CD8-positive, alpha-beta memory T cell (primary cell): ENCODE data around the gene AKAP13. TPM values are rescaled to one million over a fixed set of nuclear protein-coding genes. Genes with fewer than 3 reads are reported as not detected.

ENCODE experiments used
- CTCF ChIA-PET: fragments of 350-600 bp; sonication (Branson Sonifier 250); formaldehyde crosslinking; loops from one replicate; lab custom pipeline; 2021; ENCODE audit warnings: antibody characterized with exemption; lab: Charles Lee
- POLR2A ChIA-PET: fragments of 350-600 bp; sonication (Branson Sonifier 250); formaldehyde crosslinking; loops from one replicate; lab custom pipeline; 2021; ENCODE audit warnings: antibody characterized with exemption; lab: Charles Lee
- DNase-seq, 5 donors: peaks; one replicate each; pipeline versions ENCODE4 v3.0.0 to v3.0.0-alpha.2; 2020 to 2022; ENCODE audit warnings: mixed read lengths in 1 of 5
- H3K27ac ChIP-seq: one replicate; pipeline ENCODE4 v1.7.0; 2013; ENCODE audit warnings: low read depth, mild to moderate bottlenecking, low read length, moderate library complexity
- H3K27me3 ChIP-seq: 2 replicates; pipeline ENCODE4 v1.7.0; 2013; ENCODE audit warnings: low read length, mild to moderate bottlenecking; ENCODE audit not compliant: insufficient read depth, poor library complexity, severe bottlenecking
- H3K36me3 ChIP-seq: 2 replicates; pipeline ENCODE4 v1.7.0; 2013; ENCODE audit warnings: mild to moderate bottlenecking, low read length, moderate library complexity; ENCODE audit not compliant: insufficient read depth
- H3K4me1 ChIP-seq: 2 replicates; pipeline ENCODE4 v1.7.0; 2013; ENCODE audit warnings: mild to moderate bottlenecking, low read length, moderate library complexity; ENCODE audit not compliant: insufficient read depth
- H3K4me3 ChIP-seq: 2 replicates; pipeline ENCODE4 v1.7.0; 2013; ENCODE audit warnings: mild to moderate bottlenecking, low read length
- H3K9me3 ChIP-seq: 2 replicates; pipeline ENCODE4 v1.7.0; 2013; ENCODE audit warnings: mild to moderate bottlenecking, low read length
- H3K27ac Mint-ChIP-seq, 8 donors: one replicate each; pipeline ENCODE4 v1.8.0; 2020 to 2021; ENCODE audit warnings: mixed read lengths in 8 of 8, mild to moderate bottlenecking in 6 of 8, inconsistent platforms in 3 of 8, moderate library complexity in 3 of 8
- H3K27me3 Mint-ChIP-seq, 2 donors: one replicate each; pipeline ENCODE4 v1.8.0; 2020 to 2021; ENCODE audit warnings: mixed read lengths in 2 of 2, mild to moderate bottlenecking in 1 of 2, moderate library complexity in 1 of 2
- H3K36me3 Mint-ChIP-seq, 3 donors: one replicate each; pipeline ENCODE4 v1.8.0; 2020 to 2021; ENCODE audit warnings: mixed read lengths in 3 of 3, inconsistent platforms in 1 of 3, mild to moderate bottlenecking in 1 of 3
- H3K4me1 Mint-ChIP-seq, 3 donors: one replicate each; pipeline ENCODE4 v1.8.0; 2020 to 2021; ENCODE audit warnings: mixed read lengths in 3 of 3, inconsistent platforms in 1 of 3, mild to moderate bottlenecking in 1 of 3
- H3K4me3 Mint-ChIP-seq, 7 donors: one replicate each; pipeline ENCODE4 v1.8.0; 2020 to 2021; ENCODE audit warnings: mixed read lengths in 7 of 7, mild to moderate bottlenecking in 6 of 7, moderate library complexity in 4 of 7, inconsistent platforms in 2 of 7
- H3K9me3 Mint-ChIP-seq, 5 donors: one replicate each; pipeline ENCODE4 v1.8.0; 2020 to 2022; ENCODE audit warnings: mixed read lengths in 5 of 5, mild to moderate bottlenecking in 3 of 5, moderate library complexity in 2 of 5, inconsistent platforms in 1 of 5
- polyA plus RNA-seq: library from polyadenylated mRNA; unstranded; fragments of 300-500 nt; fragmentation: Illumina TruSeq; gene quantifications from one replicate; pipeline ENCODE4 v1.2.3, GENCODE V29; 2021
- total RNA-seq, 2 experiments: library from RNA; stranded (reverse); gene quantifications; one replicate each; pipeline ENCODE4 v1.2.3, GENCODE V29; 2021

Gene AKAP13
- total and polyA plus RNA-seq, 3 experiments from 2014 or later = 109 to 234 (median 113) TPM

DNA sequence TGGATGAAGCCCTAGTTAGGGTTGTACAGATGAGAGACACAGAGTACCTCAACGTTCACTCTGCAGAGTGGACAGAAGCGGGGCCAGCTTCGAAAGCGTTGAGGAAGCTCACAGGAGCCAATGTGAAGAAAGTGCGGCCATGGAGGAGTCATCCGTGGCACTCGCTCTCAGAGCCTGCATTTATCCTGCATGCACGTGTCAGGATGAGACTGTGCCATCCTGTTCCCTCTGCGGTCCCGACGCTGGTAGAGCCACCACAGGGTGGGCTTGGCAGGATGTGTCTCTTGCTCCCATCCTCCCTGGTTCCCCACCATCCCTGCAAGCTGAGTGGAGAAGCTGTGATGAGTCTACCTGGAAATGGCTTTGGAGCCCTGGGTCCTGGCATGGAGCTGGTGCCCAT lies 375.1 kb downstream of the AKAP13 start:
- no peak for DNase-seq
- Histone ChIP-seq H3K9me3 (no peaks in the 10 kb centered on the region), H3K4me3 (no peak overlapping the region), H3K4me1 (peaks cover 10% of the 10 kb centered on the region), H3K27ac (no peak overlapping the region), H3K36me3 (no peaks in the 10 kb centered on the region), H3K27me3 (no peaks in the 10 kb centered on the region)
- peak overlapping the region in 1 of 8 donors; percentile 50 for H3K27ac Mint-ChIP-seq
- POLR2A ChIA-PET = no interaction called here
- no peaks in the 10 kb centered on the region for H3K9me3 Mint-ChIP-seq
- peaks cover 0 to 13% (median 0%) of the 10 kb centered on the region in 3 donors for H3K36me3 Mint-ChIP-seq
- CTCF ChIA-PET = interaction anchor here (0.8 kb wide), 2 partner anchors 74 to 85 kb away, joined by 3 to 5 read pairs; no protein-coding TSS in a partner anchor
- no peaks in the 10 kb centered on the region for H3K27me3 Mint-ChIP-seq
- H3K4me3 Mint-ChIP-seq = no peak overlapping the region
- peaks cover 18 to 24% (median 21%) of the 10 kb centered on the region in 3 donors for H3K4me1 Mint-ChIP-seq

DNA sequence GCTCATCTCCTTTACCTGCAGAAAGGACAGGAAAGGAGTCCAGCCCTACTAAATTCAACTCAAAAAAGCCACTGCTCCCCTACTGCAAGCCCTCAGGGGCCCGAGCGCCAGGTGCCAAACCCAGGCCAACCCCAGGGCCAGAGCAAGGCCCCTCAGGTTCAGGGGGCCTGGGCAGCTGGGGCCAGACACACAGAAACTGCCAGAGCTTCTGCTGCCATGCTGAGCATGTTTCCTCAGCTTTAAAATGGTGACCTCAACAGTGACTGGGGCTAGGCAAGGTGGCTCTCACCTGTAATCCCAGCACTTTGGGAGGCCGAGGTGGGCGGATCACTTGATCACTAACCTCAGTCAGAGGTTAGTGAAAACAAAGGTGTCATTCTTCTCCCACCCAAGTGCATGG lies 375.5 kb downstream of the AKAP13 start:
- Mint-ChIP-seq H3K27me3 (no peaks in the 10 kb centered on the region), H3K4me3 (no peak overlapping the region), H3K9me3 (no peaks in the 10 kb centered on the region), H3K36me3 (peaks cover 0 to 15% (median 0%) of the 10 kb centered on the region in 3 donors), H3K27ac (peak overlapping the region in 1 of 8 donors; percentile 68), H3K4me1 (peaks cover 13 to 19% (median 17%) of the 10 kb centered on the region in 3 donors)
- H3K27ac ChIP-seq = no peak overlapping the region
- CTCF ChIA-PET = interaction anchor here (0.8 kb wide), 1 partner anchor 85 kb away, joined by 5 read pairs; no protein-coding TSS in a partner anchor
- H3K36me3 ChIP-seq = no peaks in the 10 kb centered on the region
- no peak for DNase-seq
- no peaks in the 10 kb centered on the region for H3K27me3 ChIP-seq
- no peaks in the 10 kb centered on the region for H3K9me3 ChIP-seq
- peaks cover 10% of the 10 kb centered on the region for H3K4me1 ChIP-seq
- no peak overlapping the region for H3K4me3 ChIP-seq
- POLR2A ChIA-PET = no interaction called here

DNA sequence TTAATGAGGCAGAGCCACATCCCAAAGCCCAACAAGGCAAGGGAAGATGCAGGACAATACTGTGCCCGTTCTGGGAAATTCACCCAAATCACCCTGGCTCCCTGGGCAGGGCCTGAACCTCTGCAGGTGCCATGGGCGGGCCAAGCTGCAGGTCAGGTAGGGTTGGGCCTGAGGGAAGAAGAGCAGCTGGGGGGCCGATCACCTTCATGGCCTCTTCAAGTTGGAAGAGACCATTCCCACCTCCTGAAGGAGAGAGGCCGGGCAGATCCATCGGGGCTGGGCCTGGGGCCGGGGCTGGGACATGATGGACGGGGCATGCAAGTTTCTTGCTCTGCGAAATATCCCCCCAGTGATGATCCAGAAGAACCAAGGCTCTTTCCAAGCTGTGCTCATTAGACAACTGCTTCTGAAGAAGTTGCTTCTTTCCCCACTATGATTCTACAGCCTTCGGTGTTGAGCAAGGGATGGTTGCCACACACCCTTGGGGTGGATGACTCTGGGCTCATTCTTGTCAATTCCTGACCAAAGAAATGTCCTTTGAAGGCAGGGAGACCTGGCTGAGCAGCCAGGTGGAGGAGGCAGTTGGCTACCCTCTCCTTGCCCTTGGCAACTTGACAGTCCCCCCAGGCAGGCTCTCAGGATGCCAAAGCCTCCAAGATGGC lies 376.1 kb downstream of the AKAP13 start:
- Mint-ChIP-seq H3K9me3 (no peaks in the 10 kb centered on the region), H3K27me3 (no peaks in the 10 kb centered on the region), H3K4me3 (no peak overlapping the region), H3K36me3 (peaks cover 0 to 17% (median 0%) of the 10 kb centered on the region in 3 donors), H3K4me1 (peaks cover 9 to 13% (median 11%) of the 10 kb centered on the region in 3 donors), H3K27ac (peak overlapping the region in 2 of 8 donors; percentile 21 to 68)
- Histone ChIP-seq H3K36me3 (no peaks in the 10 kb centered on the region), H3K27me3 (no peaks in the 10 kb centered on the region), H3K27ac (no peak overlapping the region), H3K9me3 (no peaks in the 10 kb centered on the region), H3K4me3 (no peak overlapping the region), H3K4me1 (peaks cover 4% of the 10 kb centered on the region)
- DNase-seq = no peak
- POLR2A ChIA-PET = no interaction called here
- CTCF ChIA-PET = interaction anchor here (1.3 kb wide), 1 partner anchor 69 kb away, joined by 3 read pairs; no protein-coding TSS in a partner anchor

DNA sequence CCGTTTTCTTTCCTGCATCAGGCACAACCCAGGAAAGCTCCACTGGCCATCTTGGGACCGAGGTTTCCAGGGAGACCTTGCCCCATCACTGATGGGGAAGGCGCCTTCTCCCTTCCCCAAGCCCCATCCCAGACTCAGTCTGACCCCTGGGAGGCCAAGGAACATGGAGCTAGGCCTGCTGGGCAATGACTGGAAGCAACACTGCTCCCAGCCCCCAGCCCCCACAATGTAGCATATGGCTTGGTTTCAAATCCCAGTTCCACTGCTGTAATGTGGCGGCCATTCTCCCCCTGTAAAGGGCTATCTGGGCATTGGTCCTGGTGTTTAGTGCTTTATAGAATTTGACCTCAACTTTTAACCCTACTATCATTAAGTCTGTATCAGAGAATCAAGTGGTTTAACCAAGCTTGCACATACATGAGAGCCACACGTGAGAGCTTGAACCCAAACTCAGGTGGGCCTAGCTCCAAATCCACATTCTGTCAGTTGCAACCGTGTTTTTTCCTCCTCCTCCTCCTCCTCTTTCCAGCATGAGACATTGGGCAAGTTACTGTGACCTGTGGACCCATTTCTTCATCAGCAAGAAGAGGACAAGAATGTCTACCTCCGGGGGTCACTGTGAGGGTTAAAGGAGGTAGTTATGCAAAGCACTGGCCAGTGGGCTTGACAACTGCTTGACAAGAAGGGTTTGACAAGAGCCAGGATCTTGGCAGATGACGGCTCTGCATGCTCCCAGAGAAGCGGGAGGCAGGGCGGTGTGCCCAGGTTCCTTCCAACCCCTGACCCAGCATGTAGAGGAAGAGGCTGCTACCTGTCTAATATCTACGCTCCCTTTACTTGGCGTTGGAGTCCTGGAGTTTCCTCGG lies 376.9 kb downstream of the AKAP13 start:
- no peaks in the 10 kb centered on the region for H3K4me1 ChIP-seq
- ChIA-PET CTCF (interaction anchor here (1.3 kb wide), 1 partner anchor 68 kb away, joined by 3 read pairs; no protein-coding TSS in a partner anchor), POLR2A (no interaction called here)
- Mint-ChIP-seq H3K4me3 (no peak overlapping the region), H3K9me3 (no peaks in the 10 kb centered on the region), H3K36me3 (peaks cover 0 to 22% (median 0%) of the 10 kb centered on the region in 3 donors), H3K27me3 (no peaks in the 10 kb centered on the region), H3K4me1 (peaks cover 6 to 8% (median 8%) of the 10 kb centered on the region in 3 donors), H3K27ac (peak overlapping the region in 1 of 8 donors; percentile 21)
- H3K9me3 ChIP-seq = no peaks in the 10 kb centered on the region
- no peak overlapping the region for H3K4me3 ChIP-seq
- no peaks in the 10 kb centered on the region for H3K27me3 ChIP-seq
- no peaks in the 10 kb centered on the region for H3K36me3 ChIP-seq
- DNase-seq = no peak
- no peak overlapping the region for H3K27ac ChIP-seq

- POLR2A ChIA-PET = no interaction called here
- H3K36me3 Mint-ChIP-seq = peaks cover 0 to 23% (median 0%) of the 10 kb centered on the region in 3 donors
- no peaks in the 10 kb centered on the region for H3K4me1 ChIP-seq
- H3K27me3 Mint-ChIP-seq = no peaks in the 10 kb centered on the region
- no peaks in the 10 kb centered on the region for H3K9me3 Mint-ChIP-seq
- no peak overlapping the region for H3K27ac ChIP-seq
- no peaks in the 10 kb centered on the region for H3K27me3 ChIP-seq
- DNase-seq = no peak
- CTCF ChIA-PET = interaction anchor here (1.3 kb wide), 1 partner anchor 67 kb away, joined by 3 read pairs; no protein-coding TSS in a partner anchor
- H3K9me3 ChIP-seq = no peaks in the 10 kb centered on the region
- no peak overlapping the region for H3K4me3 ChIP-seq
- H3K4me1 Mint-ChIP-seq = peaks cover 0 to 4% (median 4%) of the 10 kb centered on the region in 3 donors
- H3K4me3 Mint-ChIP-seq = no peak overlapping the region
- H3K36me3 ChIP-seq = no peaks in the 10 kb centered on the region
- H3K27ac Mint-ChIP-seq = no peak overlapping the region
Measured at GRCh38 chr15:85757939-85758654, 377.7 kb downstream of the AKAP13 start.

- no peak overlapping the region for H3K4me3 Mint-ChIP-seq
- peaks cover 0 to 4% (median 4%) of the 10 kb centered on the region in 3 donors for H3K4me1 Mint-ChIP-seq
- no peaks in the 10 kb centered on the region for H3K9me3 ChIP-seq
- H3K9me3 Mint-ChIP-seq = no peaks in the 10 kb centered on the region
- no peak overlapping the region for H3K27ac Mint-ChIP-seq
- H3K4me1 ChIP-seq = no peaks in the 10 kb centered on the region
- no peaks in the 10 kb centered on the region for H3K36me3 ChIP-seq
- H3K4me3 ChIP-seq = no peak overlapping the region
- peaks cover 0 to 26% (median 0%) of the 10 kb centered on the region in 3 donors for H3K36me3 Mint-ChIP-seq
- ChIA-PET CTCF (no interaction called here), POLR2A (no interaction called here)
- no peaks in the 10 kb centered on the region for H3K27me3 ChIP-seq
- H3K27me3 Mint-ChIP-seq = no peaks in the 10 kb centered on the region
- no peak for DNase-seq
- H3K27ac ChIP-seq = no peak overlapping the region
Measured at GRCh38 chr15:85758655-85758978, 378.2 kb downstream of the AKAP13 start.

DNA sequence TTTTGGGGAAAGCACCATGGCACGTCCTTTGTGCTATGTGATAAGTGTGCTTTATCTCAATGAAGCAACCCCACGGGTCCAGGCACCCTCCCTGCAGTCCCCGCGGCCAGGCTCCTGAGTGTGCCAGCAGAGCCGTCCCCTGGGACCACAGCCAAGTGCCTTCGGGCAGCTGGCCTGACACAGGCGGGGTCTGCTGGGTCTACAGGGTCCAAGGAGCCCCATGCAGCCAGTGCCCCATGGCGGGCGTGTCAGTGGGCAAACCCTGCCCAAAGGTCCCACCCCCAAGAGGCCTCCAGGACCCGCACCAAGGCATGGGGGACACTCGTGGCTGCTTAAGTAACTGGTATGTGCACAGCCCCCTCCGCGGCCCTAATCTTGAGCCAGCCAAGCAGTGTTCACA lies 379.0 kb downstream of the AKAP13 start:
- Mint-ChIP-seq H3K36me3 (peaks cover 0 to 26% (median 0%) of the 10 kb centered on the region in 3 donors), H3K4me3 (no peak overlapping the region), H3K4me1 (peaks cover 0 to 2% (median 0%) of the 10 kb centered on the region in 3 donors), H3K9me3 (no peaks in the 10 kb centered on the region), H3K27me3 (no peaks in the 10 kb centered on the region), H3K27ac (no peak overlapping the region)
- Histone ChIP-seq H3K9me3 (no peaks in the 10 kb centered on the region), H3K36me3 (no peaks in the 10 kb centered on the region), H3K4me1 (no peaks in the 10 kb centered on the region), H3K4me3 (no peak overlapping the region), H3K27me3 (no peaks in the 10 kb centered on the region), H3K27ac (no peak overlapping the region)
- CTCF ChIA-PET = no interaction called here
- POLR2A ChIA-PET = no interaction called here
- no peak for DNase-seq
